PC-3 (cell line): Measurements from ENCODE around the gene ANGPTL8.

ENCODE experiments used
- EZH2 ChIP-seq: fragments of 300-600 bp; sonication (generic); IDR thresholded peaks from one replicate; pipeline ENCODE4 v1.6.1; 2017; ENCODE audit warnings: antibody characterized with exemption, mild to moderate bottlenecking, low read length; ENCODE audit not compliant: unreplicated experiment
- EZH2phosphoT487 ChIP-seq: fragments of 300-600 bp; sonication (generic); IDR thresholded peaks from 2 replicates; pipeline ENCODE4 v1.6.1; 2018; ENCODE audit warnings: mild to moderate bottlenecking, antibody characterized with exemption, low read length, borderline replicate concordance
- TF ChIP-seq, protein P1 (sequence below): fragments of 300-600 bp; sonication (generic); conservative IDR thresholded peaks from 2 replicates; pipeline ENCODE4 v1.5.1; 2017; ENCODE audit warnings: antibody characterized with exemption, low read depth, mild to moderate bottlenecking, low read length

DNA sequence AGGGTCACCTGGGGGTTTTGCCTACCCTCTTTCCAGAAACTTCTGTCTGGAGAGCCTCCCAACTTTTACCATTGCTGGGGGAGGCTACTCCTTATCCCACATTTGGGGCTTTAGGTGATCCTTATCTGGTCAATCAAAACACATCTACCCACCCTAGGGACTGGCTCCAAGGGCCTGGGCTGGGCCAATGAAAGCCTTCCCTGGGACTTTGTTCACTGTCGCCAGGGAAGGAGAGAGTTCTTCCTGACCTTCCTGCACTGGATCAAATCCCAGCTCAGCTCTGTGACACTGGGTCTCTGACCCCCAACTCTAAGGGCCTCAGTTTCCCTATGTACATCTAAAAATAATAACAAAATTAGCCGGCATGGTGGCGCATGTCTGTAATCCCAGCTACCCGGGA lies 11.8 kb downstream of the ANGPTL8 start:
- TF ChIP-seq, protein P1, sequence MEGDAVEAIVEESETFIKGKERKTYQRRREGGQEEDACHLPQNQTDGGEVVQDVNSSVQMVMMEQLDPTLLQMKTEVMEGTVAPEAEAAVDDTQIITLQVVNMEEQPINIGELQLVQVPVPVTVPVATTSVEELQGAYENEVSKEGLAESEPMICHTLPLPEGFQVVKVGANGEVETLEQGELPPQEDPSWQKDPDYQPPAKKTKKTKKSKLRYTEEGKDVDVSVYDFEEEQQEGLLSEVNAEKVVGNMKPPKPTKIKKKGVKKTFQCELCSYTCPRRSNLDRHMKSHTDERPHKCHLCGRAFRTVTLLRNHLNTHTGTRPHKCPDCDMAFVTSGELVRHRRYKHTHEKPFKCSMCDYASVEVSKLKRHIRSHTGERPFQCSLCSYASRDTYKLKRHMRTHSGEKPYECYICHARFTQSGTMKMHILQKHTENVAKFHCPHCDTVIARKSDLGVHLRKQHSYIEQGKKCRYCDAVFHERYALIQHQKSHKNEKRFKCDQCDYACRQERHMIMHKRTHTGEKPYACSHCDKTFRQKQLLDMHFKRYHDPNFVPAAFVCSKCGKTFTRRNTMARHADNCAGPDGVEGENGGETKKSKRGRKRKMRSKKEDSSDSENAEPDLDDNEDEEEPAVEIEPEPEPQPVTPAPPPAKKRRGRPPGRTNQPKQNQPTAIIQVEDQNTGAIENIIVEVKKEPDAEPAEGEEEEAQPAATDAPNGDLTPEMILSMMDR, result no peak
- TF ChIP-seq EZH2 (no peak), EZH2phosphoT487 (no peak)
